ENCODE measurements around the gene ZSCAN5C. TPM values are rescaled to one million over a fixed set of nuclear protein-coding genes. Genes with fewer than 3 reads are reported as not detected.
"Not testable (repeated sequence)": the region's sequence is repeated elsewhere in the genome, so short reads cannot be mapped to it uniquely, and the experiment has no call there.

Gene ZSCAN5C
- total and polyA plus RNA-seq, 2 experiments from 2014 or later: not detected

DNA sequence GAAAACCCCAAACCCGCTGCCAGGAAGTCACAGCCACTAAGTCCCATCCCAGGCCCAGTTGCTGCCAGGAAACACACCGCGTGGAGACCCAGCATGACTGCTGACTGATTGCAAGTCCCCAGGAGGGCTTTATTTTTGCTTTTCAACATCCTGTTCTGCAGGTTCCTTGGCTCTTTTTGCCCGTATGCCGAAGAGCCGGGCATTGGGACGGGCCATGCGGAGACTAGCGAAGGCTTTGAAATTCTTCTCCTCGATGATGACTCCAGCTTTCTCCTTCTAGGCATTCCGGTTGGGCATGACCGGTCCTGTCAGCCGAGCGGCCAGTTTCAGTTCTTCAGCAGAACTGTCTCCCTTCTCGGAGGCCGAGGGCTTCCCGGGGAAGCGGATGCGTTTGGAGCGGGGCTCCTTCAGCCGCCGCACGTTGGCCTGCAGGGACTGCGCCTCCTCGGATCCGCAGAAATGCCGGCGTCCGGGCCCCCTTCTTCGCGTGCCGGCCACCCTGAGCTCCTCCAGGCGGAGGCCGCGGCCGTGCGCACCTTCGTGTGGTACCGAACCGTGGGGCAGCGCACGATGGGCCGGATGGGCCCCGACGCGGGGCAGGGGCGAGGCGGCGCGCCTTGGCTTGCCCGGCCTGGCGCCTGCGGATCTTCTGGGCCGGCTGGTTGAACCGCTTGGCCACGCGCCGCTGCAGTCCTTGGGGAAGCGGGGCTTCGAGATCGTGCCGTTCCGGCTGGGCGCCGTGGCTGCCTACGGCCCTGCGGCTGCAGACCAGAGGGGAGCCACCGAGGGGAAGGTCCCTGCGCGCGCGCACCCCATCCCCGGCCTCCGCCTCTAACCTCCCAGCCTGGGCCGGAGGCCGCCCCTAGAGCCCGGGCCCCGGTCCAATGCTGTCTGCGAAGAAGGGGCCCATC lies 15.2 kb downstream of the ZSCAN5C start:
- peak in 1 of 2 donors; percentile 49 for DNase-seq (ENCODE audit: low read depth in 1 of 2, low spot score in 1 of 2)
- H3K4me1 ChIP-seq (ENCODE audit: low read depth): no peaks in the 10 kb centered on the region
- no peaks in the 10 kb centered on the region for H3K36me3 ChIP-seq
- H3K9me3 ChIP-seq (ENCODE audit: low read depth): no peaks in the 10 kb centered on the region
- no peaks in the 10 kb centered on the region for H3K27me3 ChIP-seq
- TF ChIP-seq, protein P1, sequence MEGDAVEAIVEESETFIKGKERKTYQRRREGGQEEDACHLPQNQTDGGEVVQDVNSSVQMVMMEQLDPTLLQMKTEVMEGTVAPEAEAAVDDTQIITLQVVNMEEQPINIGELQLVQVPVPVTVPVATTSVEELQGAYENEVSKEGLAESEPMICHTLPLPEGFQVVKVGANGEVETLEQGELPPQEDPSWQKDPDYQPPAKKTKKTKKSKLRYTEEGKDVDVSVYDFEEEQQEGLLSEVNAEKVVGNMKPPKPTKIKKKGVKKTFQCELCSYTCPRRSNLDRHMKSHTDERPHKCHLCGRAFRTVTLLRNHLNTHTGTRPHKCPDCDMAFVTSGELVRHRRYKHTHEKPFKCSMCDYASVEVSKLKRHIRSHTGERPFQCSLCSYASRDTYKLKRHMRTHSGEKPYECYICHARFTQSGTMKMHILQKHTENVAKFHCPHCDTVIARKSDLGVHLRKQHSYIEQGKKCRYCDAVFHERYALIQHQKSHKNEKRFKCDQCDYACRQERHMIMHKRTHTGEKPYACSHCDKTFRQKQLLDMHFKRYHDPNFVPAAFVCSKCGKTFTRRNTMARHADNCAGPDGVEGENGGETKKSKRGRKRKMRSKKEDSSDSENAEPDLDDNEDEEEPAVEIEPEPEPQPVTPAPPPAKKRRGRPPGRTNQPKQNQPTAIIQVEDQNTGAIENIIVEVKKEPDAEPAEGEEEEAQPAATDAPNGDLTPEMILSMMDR (IDR thresholded peaks at IDR 0.05; ENCODE audit: low read depth, low read length): no peak
- no peak overlapping the region for H3K4me3 ChIP-seq
- H3K27ac ChIP-seq: no peak overlapping the region

DNA sequence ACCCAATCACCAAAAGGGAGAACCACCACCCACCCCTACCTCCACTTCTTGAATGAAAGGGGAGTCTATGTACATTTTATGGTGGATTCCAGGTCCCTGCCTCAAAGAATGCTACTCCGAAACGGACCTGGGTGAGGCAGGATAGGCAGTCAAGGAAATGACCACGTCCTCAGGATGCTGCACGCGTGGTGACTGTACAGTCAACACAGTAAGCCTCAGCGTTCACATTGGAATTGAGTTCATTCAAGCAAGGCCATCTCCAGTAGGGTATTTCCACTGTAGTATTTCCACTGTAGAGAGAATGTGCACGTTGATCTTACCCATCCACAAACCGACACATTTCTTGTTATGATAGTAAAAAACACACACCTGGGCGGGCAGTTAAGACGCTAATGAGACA lies 16.9 kb downstream of the ZSCAN5C start:
- H3K9me3 ChIP-seq (ENCODE audit: low read depth): no peaks in the 10 kb centered on the region
- H3K4me1 ChIP-seq (ENCODE audit: low read depth): no peaks in the 10 kb centered on the region
- H3K4me3 ChIP-seq: no peak overlapping the region
- TF ChIP-seq, protein P1 (IDR thresholded peaks at IDR 0.05; ENCODE audit: low read depth, low read length): no peak
- H3K27ac ChIP-seq: no peak overlapping the region
- no peak for DNase-seq (ENCODE audit: low read depth in 1 of 2, low spot score in 1 of 2)
- no peaks in the 10 kb centered on the region for H3K27me3 ChIP-seq
- H3K36me3 ChIP-seq: no peaks in the 10 kb centered on the region

DNA sequence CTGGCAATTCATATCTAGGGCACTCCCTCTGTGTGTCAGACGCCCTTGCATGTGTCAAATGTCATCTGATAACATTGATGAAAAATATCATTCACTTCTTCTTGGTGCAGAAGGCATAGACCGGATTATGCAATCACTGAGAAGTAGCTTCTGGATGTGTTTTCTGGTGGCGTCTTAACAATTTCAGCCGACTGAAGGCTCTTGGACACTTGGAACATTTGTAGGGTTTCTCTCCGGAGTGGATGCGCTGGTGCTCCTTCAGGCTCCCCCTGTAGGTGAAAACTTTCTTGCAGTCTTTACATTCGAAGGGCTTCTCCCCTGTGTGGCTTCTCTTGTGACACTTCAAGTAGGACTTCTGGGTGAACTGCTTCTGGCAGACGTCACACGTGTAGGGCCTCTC lies 19.4 kb downstream of the ZSCAN5C start:
- H3K36me3 ChIP-seq: not testable (repeated sequence)

DNA sequence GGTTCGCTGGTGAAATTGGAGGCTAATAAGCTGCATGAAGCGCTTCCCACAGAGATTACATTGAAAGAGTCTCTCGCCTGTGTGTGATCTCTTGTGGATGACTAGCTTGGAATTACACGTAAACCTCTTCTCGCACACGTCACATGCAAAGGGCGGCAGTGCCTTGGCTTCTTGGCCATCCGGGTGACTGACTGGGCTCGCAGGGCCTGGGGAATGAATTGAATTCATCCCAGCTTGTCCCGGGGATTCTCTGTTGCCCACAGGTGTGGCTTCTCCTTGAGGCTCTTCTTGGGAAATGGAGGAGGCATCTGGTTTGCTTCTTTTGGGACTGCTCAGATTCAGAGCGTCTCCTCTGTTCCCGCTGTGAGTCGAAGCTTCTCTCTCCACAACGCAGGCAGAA lies 19.8 kb downstream of the ZSCAN5C start:
- no peak for DNase-seq (ENCODE audit: low read depth in 1 of 2, low spot score in 1 of 2)
- H3K4me3 ChIP-seq: no peak overlapping the region
- TF ChIP-seq, protein P1 (IDR thresholded peaks at IDR 0.05; ENCODE audit: low read depth, low read length): peak; percentile 5
- no peak overlapping the region for H3K27ac ChIP-seq
- no peaks in the 10 kb centered on the region for H3K36me3 ChIP-seq
- no peaks in the 10 kb centered on the region for H3K4me1 ChIP-seq (ENCODE audit: low read depth)
- no peaks in the 10 kb centered on the region for H3K27me3 ChIP-seq
- H3K9me3 ChIP-seq (ENCODE audit: low read depth): no peaks in the 10 kb centered on the region

More for the DNA sequence above, 19.4 kb downstream of the ZSCAN5C start:
- not testable (repeated sequence) for H3K27ac ChIP-seq; H3K4me1 ChIP-seq (ENCODE audit: low read depth); H3K9me3 ChIP-seq (ENCODE audit: low read depth); H3K4me3 ChIP-seq; H3K27me3 ChIP-seq
- DNase-seq (ENCODE audit: low read depth in 1 of 2, low spot score in 1 of 2): peak; percentile 13 to 50
- TF ChIP-seq, protein P1 (IDR thresholded peaks at IDR 0.05; ENCODE audit: low read depth, low read length): peak; percentile 39

DNA sequence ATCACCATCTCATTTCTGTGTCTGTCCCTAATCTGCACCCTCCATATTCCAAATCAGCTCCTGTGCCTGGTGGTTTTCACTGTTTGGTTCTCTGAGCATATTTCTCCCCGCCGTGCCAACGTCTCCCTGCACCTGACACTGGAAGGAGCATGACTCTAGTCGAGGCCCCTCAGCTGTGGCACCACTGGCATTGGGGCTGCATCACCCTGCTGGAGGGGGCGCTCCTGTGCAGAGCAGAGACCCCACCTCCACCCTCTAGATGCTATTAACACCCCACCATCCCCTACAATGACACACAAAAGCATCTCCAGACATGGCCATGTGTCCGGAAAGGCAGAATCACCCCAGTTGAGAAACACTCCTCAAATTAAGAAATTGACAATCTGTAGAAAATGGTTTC lies 20.8 kb downstream of the ZSCAN5C start:
- no peaks in the 10 kb centered on the region for H3K27me3 ChIP-seq
- H3K4me3 ChIP-seq: no peak overlapping the region
- no peak for DNase-seq (ENCODE audit: low read depth in 1 of 2, low spot score in 1 of 2)
- TF ChIP-seq, protein P1 (IDR thresholded peaks at IDR 0.05; ENCODE audit: low read depth, low read length): no peak
- no peaks in the 10 kb centered on the region for H3K4me1 ChIP-seq (ENCODE audit: low read depth)
- no peaks in the 10 kb centered on the region for H3K9me3 ChIP-seq (ENCODE audit: low read depth)
- no peak overlapping the region for H3K27ac ChIP-seq
- H3K36me3 ChIP-seq: no peaks in the 10 kb centered on the region
